Endothelial cell of umbilical vein (primary cell): ENCODE results near the gene MYO1B. TPM values are rescaled to one million over a fixed set of nuclear protein-coding genes. Genes with fewer than 3 reads are reported as not detected.

ENCODE experiments used
- BruUV-seq: library from RNA; stranded (reverse); fragments of 400-500 nt; replicated peaks from 2 replicates; lab custom pipeline; 2021; lab: Mats Ljungman, UMichigan
- CTCF ChIA-PET: fragments of 300-600, 350-600 bp; sonication (Branson Sonifier 250); formaldehyde crosslinking; loops from one replicate; lab custom pipeline; 2021; ENCODE audit warnings: antibody characterized with exemption, inconsistent platforms; lab: Charles Lee
- POLR2A ChIA-PET: fragments of 300-600, 350-600 bp; sonication (Branson Sonifier 250); formaldehyde crosslinking; loops from one replicate; lab custom pipeline; 2021; ENCODE audit warnings: antibody characterized with exemption, inconsistent platforms; lab: Charles Lee
- DNase-seq: peaks from one replicate; pipeline ENCODE4 v3.0.0-alpha.2; 2011; ENCODE audit warnings: low read depth, low spot score
- FAIRE-seq: peaks from 2 replicates; lab custom pipeline; 2011; peaks lifted over from hg19 to GRCh38; lab: Jason Lieb, UNC
- H2AFZ ChIP-seq: 2 replicates; pipeline ENCODE4 v1.6.0; 2012; ENCODE audit warnings: low read depth, low read length, control low read depth, inconsistent platforms
- H3K27ac ChIP-seq: 2 replicates; pipeline ENCODE4 v1.5.1; 2011; ENCODE audit warnings: low read depth, mild to moderate bottlenecking, control low read depth, low read length, moderate library complexity; ENCODE audit not compliant: insufficient read depth
- H3K27me3 ChIP-seq, 2 experiments: 2 replicates each; pipeline versions ENCODE4 v1.6.0 to v1.6.1; 2011; ENCODE audit warnings: low read length in 2 of 2, mixed read lengths in 1 of 2; ENCODE audit not compliant: control insufficient read depth in 2 of 2, insufficient read depth in 2 of 2
- H3K36me3 ChIP-seq, 2 experiments: 2 replicates in 1 of 2; 3 replicates in 1 of 2; pipeline ENCODE4 v1.5.1; 2011; ENCODE audit warnings: low read length in 2 of 2, mild to moderate bottlenecking in 1 of 2, moderate library complexity in 1 of 2; ENCODE audit not compliant: control insufficient read depth in 2 of 2, insufficient read depth in 2 of 2; ENCODE audit errors: extremely low read depth in 1 of 2
- H3K4me1 ChIP-seq: 3 replicates; pipeline ENCODE4 v1.5.1; 2011; ENCODE audit warnings: mild to moderate bottlenecking, low read length; ENCODE audit not compliant: control insufficient read depth, insufficient read depth; ENCODE audit errors: extremely low read depth
- H3K4me2 ChIP-seq: 2 replicates; pipeline ENCODE4 v1.6.1; 2011; ENCODE audit warnings: low read length, control low read depth, mixed read lengths; ENCODE audit not compliant: insufficient read depth
- H3K4me3 ChIP-seq, 3 experiments: fragments of 200-600 bp in 1 of 3; sonication (generic), shearing (Covaris generic) in 1 of 3; replicated peaks in 1 of 3; 2 replicates each; pipeline ENCODE4 v1.5.1; 2011 to 2016; ENCODE audit warnings: control low read depth in 3 of 3, low read length in 3 of 3, mild to moderate bottlenecking in 2 of 3, inconsistent platforms in 1 of 3, low read depth in 1 of 3, moderate library complexity in 1 of 3; ENCODE audit not compliant: insufficient read depth in 1 of 3
- H3K79me2 ChIP-seq: 2 replicates; pipeline ENCODE4 v1.6.0; 2012; ENCODE audit warnings: low read length, inconsistent platforms; ENCODE audit not compliant: control insufficient read depth, insufficient read depth
- H3K9ac ChIP-seq: replicated peaks from 2 replicates; pipeline ENCODE3; 2011; ENCODE audit warnings: low read length, control low read depth; ENCODE audit not compliant: insufficient read depth; ENCODE audit errors: extremely low read depth
- H3K9me1 ChIP-seq: replicated peaks from 3 replicates; pipeline ENCODE4 v1.6.0; 2011; ENCODE audit warnings: mild to moderate bottlenecking, low read length; ENCODE audit not compliant: control insufficient read depth, insufficient read depth; ENCODE audit errors: extremely low read depth
- H3K9me3 ChIP-seq: replicated peaks from 2 replicates; pipeline ENCODE4 v1.5.1; 2012; ENCODE audit warnings: low read length, inconsistent platforms; ENCODE audit not compliant: control insufficient read depth, insufficient read depth
- H4K20me1 ChIP-seq: replicated peaks from 2 replicates; pipeline ENCODE3; 2011; ENCODE audit warnings: mild to moderate bottlenecking, low read length; ENCODE audit not compliant: control insufficient read depth, insufficient read depth; ENCODE audit errors: extremely low read depth
- CTCF ChIP-seq, 2 donors: IDR thresholded peaks; 1 replicate in 1 of 2; 2 replicates in 1 of 2; pipeline ENCODE4 v1.5.1; 2011; ENCODE audit warnings: low read length in 2 of 2, mild to moderate bottlenecking in 2 of 2, moderate library complexity in 2 of 2, control low read depth in 1 of 2, inconsistent platforms in 1 of 2, low read depth in 1 of 2; ENCODE audit not compliant: insufficient read depth in 1 of 2; ENCODE audit errors: extremely low read depth in 1 of 2
- FOS ChIP-seq: IDR thresholded peaks from 2 replicates; pipeline ENCODE4 v1.6.1; 2011; ENCODE audit warnings: mild to moderate bottlenecking, low read length, moderate library complexity, borderline replicate concordance; ENCODE audit not compliant: insufficient read depth
- GATA2 ChIP-seq: IDR thresholded peaks from 2 replicates; pipeline ENCODE4 v1.7.0; 2011; ENCODE audit warnings: low read depth, mild to moderate bottlenecking, moderate library complexity, mixed read lengths, low read length; ENCODE audit not compliant: insufficient read length, insufficient read depth
- JUN ChIP-seq: IDR thresholded peaks from 2 replicates; pipeline ENCODE4 v1.6.1; 2011; ENCODE audit warnings: borderline replicate concordance, low read depth; ENCODE audit not compliant: insufficient read length, insufficient read depth
- MAX ChIP-seq: IDR thresholded peaks from 2 replicates; pipeline ENCODE4 v1.6.1; 2011; ENCODE audit not compliant: insufficient read depth, insufficient read length
- MYC ChIP-seq: IDR thresholded peaks from one replicate; pipeline ENCODE4 v1.6.1; 2011; ENCODE audit warnings: mild to moderate bottlenecking, low read depth, low read length
- POLR2A ChIP-seq: IDR thresholded peaks from 2 replicates; pipeline ENCODE4 v1.6.1; 2012; ENCODE audit warnings: low read depth, mild to moderate bottlenecking, control low read depth, low read length
- POLR2AphosphoS5 ChIP-seq: IDR thresholded peaks from 2 replicates; pipeline ENCODE4 v1.6.1; 2012; ENCODE audit warnings: low read depth, mild to moderate bottlenecking, control low read depth, low read length, moderate library complexity; ENCODE audit not compliant: insufficient read depth
- dilution Hi-C: fragments of 300-500 bp; cut with MboI; formaldehyde crosslinking; loops from one replicate; pipeline ENCODE4 v1.15.0; 2019; ENCODE audit warnings: low sequenced_read_pairs; ENCODE audit not compliant: extremely low pct_ligation_motif_present
- intact Hi-C: fragments of 100-400 bp; cut with micrococcal nuclease; formaldehyde crosslinking; loops from one replicate; pipeline ENCODE4 v1.10.0; 2022
- polyA plus RNA-seq, 4 experiments: library from polyadenylated mRNA; depleted of rRNA in 3 of 4; stranded (reverse) in 3 of 4; unstranded in 1 of 4; fragments of >200 nt; gene quantifications; 2 replicates each; pipeline versions ENCODE4 v1.2.1 to v1.2.3, GENCODE V29; 2011 to 2012; ENCODE audit warnings: missing spikeins in 1 of 4
- total RNA-seq: library from RNA; stranded (reverse); gene quantifications from 2 replicates; pipeline ENCODE4 v1.2.3, GENCODE V29; 2021

The MYO1B gene
- total and polyA plus RNA-seq, 2 donors (not counting 3 experiments of a cell fraction or from before 2014, with no cell fraction given): 8.7 to 51.1 TPM

GRCh38 chr2:191376981-191377629, 131.9 kb downstream of the MYO1B start:
- FAIRE-seq (peak; percentile 90), DNase-seq (peak; percentile 91)
- H3K36me3 ChIP-seq: no peaks in the 10 kb centered on the region
- H3K9ac ChIP-seq: no peak overlapping the region
- peak overlapping the region; percentile 51 for H2AFZ ChIP-seq
- no peaks in the 10 kb centered on the region for H4K20me1 ChIP-seq
- H3K27ac ChIP-seq: peak overlapping the region; percentile 65
- H3K79me2 ChIP-seq: no peaks in the 10 kb centered on the region
- H3K4me2 ChIP-seq: peak overlapping the region; percentile 74
- intact Hi-C loops (loop anchor here (1.0 kb wide), 1 partner anchor 8 kb away; no protein-coding TSS in a partner anchor), dilution Hi-C loops (no loop called here)
- BruUV-seq: TSS peak; percentile 78
- no peaks in the 10 kb centered on the region for H3K9me1 ChIP-seq
- POLR2A ChIA-PET: no interaction called here
- no peak for TF ChIP-seq POLR2A
- no peak for TF ChIP-seq GATA2
- TF ChIP-seq POLR2AphosphoS5: peak; percentile 40
- peak; percentile 97 for TF ChIP-seq JUN
- TF ChIP-seq MYC: peak; percentile 86
- TF ChIP-seq FOS: peak; percentile 96
- no peak for TF ChIP-seq CTCF (IDR thresholded peaks at IDR 0.05; ENCODE audit: extremely low read depth in 1 of 2, insufficient read depth in 1 of 2, low read depth in 1 of 2, low read length in 2 of 2)
- TF ChIP-seq MAX: peak; percentile 82
- H3K4me1 ChIP-seq: peaks cover 20% of the 10 kb centered on the region
- no peaks in the 10 kb centered on the region for H3K9me3 ChIP-seq
- no peak overlapping the region for H3K4me3 ChIP-seq
- CTCF ChIA-PET: no interaction called here
- no peaks in the 10 kb centered on the region for H3K27me3 ChIP-seq
